Heart left ventricle (tissue), 13 donors: ENCODE measurements around the gene MITF.

Source experiments
- POLR2A ChIP-seq, 2 donors: fragments of 450-650 bp; IDR thresholded peaks; one replicate each; pipeline ENCODE4 v1.6.1; 2017; ENCODE audit warnings: antibody characterized with exemption in 2 of 2, mild to moderate bottlenecking in 2 of 2, moderate library complexity in 2 of 2
- TF ChIP-seq, protein P1 (sequence below), 12 donors: fragments of 200-600 bp; sonication (generic) in 4 of 12; IDR thresholded peaks; one replicate each; pipeline versions ENCODE4 v1.5.0 to v1.8.0; 2018 to 2022; ENCODE audit warnings: antibody characterized with exemption in 12 of 12, mild to moderate bottlenecking in 5 of 12
- donor health status: ischemic (EF 13 %, LVEDD 7.1; RV severe dilation, severe dysfunction).
- donor health status: DM: no; HTN: yes; CAD: no.
- donor health status: DM: no; HTN: no; CAD: no.
- donor health status: ischemic (EF 25% LVEDD 6.9; RV normal size, moderate dysfunction).
- donor health status: ischemic (EF 25% LVEDD 5.7; RV mildly dilated, moderate dysfunction).
- donor health status: ischemic (EF 35%, LVEDD 5.7; RV mildly dilated, moderate dysfunction).
- donor health status: nonischemic (EF 11% LVEDD 7.7; RV severe dilation, severe dysfunction).
- donor health status: DM: yes; HTN: yes; CAD: no.
- donor health status: PGD.
- donor health status: ischemic (EF 29% LVEDD 5.4; RV normal size, mild dysfunction).
- donor health status: nonischemic (EF 23%, LVEDD 6.1; RV moderate dilation, normal function).

- TF ChIP-seq POLR2A (IDR thresholded peaks at IDR 0.05): no peak
- TF ChIP-seq, protein P1, sequence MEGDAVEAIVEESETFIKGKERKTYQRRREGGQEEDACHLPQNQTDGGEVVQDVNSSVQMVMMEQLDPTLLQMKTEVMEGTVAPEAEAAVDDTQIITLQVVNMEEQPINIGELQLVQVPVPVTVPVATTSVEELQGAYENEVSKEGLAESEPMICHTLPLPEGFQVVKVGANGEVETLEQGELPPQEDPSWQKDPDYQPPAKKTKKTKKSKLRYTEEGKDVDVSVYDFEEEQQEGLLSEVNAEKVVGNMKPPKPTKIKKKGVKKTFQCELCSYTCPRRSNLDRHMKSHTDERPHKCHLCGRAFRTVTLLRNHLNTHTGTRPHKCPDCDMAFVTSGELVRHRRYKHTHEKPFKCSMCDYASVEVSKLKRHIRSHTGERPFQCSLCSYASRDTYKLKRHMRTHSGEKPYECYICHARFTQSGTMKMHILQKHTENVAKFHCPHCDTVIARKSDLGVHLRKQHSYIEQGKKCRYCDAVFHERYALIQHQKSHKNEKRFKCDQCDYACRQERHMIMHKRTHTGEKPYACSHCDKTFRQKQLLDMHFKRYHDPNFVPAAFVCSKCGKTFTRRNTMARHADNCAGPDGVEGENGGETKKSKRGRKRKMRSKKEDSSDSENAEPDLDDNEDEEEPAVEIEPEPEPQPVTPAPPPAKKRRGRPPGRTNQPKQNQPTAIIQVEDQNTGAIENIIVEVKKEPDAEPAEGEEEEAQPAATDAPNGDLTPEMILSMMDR (IDR thresholded peaks at IDR 0.05): no peak
Measured at GRCh38 chr3:69987833-69988232, 248.6 kb downstream of the MITF start.
